C4-2B (cell line): Measurements from ENCODE around the gene POLR1B.

ENCODE experiments used
- H3K27ac ChIP-seq: fragments of 450-650 bp; 2 replicates; pipeline ENCODE4 v1.5.1; 2017
- ZFX ChIP-seq: fragments of 450-650 bp; IDR thresholded peaks from 2 replicates; pipeline ENCODE4 v1.6.1; 2017
- TF ChIP-seq, protein P1 (sequence below): fragments of 450-650 bp; conservative IDR thresholded peaks from 2 replicates; pipeline ENCODE4 v1.5.1; 2017; ENCODE audit warnings: mild to moderate bottlenecking

Gene POLR1B

DNA sequence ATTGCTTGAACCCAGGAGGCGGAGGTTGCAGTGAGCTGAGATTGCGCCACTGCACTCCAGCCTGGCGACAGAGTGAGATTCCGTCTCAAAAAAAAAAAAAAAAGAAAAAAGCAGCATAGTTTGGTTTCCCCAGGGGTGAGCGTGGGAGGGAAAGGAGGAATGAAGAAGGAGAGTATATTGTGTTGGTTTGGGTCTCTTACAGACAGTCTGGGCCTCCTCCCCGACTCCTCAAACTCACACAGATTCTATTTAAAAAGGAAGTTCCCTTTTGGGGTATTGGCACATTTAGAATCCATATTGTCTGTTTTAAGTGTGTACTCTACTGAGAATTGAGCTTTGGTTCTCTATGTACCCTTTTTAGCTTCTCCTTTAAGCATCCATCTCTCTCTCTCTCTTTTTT, 76.1 kb downstream of the POLR1B start:
- TF ChIP-seq, protein P1, sequence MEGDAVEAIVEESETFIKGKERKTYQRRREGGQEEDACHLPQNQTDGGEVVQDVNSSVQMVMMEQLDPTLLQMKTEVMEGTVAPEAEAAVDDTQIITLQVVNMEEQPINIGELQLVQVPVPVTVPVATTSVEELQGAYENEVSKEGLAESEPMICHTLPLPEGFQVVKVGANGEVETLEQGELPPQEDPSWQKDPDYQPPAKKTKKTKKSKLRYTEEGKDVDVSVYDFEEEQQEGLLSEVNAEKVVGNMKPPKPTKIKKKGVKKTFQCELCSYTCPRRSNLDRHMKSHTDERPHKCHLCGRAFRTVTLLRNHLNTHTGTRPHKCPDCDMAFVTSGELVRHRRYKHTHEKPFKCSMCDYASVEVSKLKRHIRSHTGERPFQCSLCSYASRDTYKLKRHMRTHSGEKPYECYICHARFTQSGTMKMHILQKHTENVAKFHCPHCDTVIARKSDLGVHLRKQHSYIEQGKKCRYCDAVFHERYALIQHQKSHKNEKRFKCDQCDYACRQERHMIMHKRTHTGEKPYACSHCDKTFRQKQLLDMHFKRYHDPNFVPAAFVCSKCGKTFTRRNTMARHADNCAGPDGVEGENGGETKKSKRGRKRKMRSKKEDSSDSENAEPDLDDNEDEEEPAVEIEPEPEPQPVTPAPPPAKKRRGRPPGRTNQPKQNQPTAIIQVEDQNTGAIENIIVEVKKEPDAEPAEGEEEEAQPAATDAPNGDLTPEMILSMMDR, result no peak
- TF ChIP-seq ZFX, result no peak

DNA sequence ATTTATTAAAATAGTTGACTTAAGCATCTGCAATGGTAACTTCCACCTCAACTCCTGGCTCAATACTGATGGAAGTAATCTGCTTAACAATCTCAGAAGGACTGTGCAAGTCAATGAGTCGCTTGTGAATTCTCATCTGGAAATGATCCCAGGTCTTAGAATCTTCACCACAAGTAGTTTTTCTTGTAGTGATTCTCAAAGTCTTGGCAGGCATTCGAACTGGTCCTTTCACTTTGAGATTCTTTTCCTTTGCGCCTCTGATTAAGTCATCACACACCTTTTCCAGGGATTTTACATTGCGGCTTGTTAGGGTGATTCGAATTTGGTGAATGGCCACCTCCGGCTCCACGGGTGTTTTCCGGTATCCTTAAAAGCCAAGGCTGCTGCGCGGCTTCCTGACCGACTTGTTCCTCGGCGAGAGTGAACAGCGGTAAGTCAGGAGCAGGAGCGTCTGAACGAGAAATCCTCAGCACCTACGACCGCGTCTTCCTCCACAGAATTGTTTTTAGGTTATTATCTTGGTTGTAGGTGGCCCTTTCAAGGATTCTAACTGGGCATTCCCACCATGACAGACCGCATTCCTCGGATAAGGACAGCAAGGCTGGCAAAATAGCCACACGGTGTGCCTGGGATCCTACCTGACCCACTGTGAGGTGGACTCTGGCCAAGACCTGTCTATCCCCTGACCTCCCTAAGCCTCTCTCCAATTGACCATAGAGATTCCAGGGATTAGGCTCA, 79.7 kb downstream of the POLR1B start:
- no peak overlapping the region for H3K27ac ChIP-seq

More for the DNA sequence above, 76.1 kb downstream of the POLR1B start:
- no peak overlapping the region for H3K27ac ChIP-seq

DNA sequence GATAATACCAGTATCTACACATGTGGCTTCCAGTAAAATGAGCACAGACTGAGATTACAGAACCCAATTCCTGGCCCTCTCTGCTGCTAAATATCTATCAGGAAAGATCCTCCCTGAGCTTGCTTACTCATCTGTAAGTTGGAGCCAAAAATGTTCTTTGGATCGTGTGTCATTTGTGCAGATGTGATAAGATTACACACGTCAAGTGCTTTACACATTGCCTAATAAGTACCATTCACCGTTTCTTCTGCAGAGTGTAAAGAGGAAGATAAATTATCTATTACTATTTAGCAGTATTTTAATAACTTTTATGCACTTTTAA, 80.2 kb downstream of the POLR1B start:
- no peak overlapping the region for H3K27ac ChIP-seq
- no peak for TF ChIP-seq ZFX
- TF ChIP-seq, protein P1, result no peak

More for the DNA sequence above, 79.7 kb downstream of the POLR1B start:
- TF ChIP-seq, protein P1, result no peak
- TF ChIP-seq ZFX, result no peak

DNA sequence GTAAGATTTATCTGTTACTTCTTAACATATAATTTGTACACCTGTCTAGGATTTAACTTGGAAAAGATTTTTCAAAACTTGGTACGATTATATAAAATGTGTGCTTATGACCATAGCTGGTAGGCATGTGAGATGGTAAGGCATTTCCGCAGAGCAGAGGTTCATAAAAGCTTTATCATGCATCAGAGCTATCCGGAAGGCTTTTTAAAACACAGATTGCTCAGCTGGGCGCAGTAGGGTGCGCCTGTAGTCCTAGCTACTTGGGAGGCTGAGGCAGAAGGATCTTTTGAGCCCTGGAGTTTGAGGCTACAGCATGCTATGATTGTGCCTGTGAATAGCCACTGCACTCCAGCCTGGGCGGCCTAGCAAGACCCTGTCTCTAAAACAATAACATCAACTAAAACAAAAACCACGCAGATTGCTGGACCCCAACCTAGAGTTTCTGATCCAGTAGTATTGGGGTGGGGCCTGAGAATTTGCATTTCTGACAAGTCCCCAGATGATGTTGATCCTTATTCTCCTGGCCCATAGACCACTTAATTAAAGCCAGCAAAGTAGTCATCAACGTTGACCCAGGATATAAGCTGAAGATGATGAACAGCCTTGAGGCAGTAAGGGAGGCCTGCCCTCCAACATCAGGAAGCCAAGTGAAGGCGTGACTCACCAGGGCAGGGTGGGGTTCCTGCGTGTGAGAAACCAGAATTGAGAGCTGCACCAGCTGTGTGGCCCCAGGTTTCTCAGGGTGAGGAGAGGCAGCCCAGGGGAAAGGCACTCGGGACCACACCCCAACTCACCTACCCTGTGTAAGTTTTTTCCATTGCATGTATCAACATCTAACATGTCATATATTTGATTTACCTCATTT, 81.9 kb downstream of the POLR1B start:
- H3K27ac ChIP-seq, result no peak overlapping the region
- TF ChIP-seq, protein P1, result no peak
- no peak for TF ChIP-seq ZFX

DNA sequence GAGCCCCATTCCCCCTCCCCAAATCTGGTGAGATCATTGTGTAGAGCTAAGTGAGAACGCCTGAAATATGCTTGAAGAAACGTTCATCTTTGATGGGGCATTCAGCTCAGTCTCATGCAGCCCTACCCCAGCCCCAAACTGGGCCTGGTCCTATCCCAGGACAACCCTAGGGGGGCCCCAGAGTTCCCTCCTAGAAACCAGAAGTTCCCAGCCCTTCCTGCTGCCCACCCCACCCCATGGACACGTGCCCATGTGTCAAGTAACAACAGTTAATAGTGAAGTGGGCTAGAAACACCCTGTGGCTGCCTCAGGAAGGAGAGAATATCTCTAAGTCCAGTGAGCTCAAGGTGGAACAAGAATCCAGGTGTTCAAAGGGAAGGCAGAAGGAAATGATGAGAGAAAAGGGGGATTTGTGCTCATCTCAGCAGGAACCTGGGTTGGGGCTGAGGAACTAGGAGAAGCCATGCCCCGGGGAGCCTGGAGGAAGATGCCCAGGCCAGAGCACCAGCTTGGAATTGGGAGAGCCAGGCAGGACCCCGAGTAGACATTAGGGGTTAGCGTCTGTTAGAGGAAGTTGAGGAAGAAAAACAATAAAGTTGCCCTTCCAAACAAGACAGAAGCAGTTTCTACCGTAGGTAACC, 83.3 kb downstream of the POLR1B start:
- no peak overlapping the region for H3K27ac ChIP-seq

DNA sequence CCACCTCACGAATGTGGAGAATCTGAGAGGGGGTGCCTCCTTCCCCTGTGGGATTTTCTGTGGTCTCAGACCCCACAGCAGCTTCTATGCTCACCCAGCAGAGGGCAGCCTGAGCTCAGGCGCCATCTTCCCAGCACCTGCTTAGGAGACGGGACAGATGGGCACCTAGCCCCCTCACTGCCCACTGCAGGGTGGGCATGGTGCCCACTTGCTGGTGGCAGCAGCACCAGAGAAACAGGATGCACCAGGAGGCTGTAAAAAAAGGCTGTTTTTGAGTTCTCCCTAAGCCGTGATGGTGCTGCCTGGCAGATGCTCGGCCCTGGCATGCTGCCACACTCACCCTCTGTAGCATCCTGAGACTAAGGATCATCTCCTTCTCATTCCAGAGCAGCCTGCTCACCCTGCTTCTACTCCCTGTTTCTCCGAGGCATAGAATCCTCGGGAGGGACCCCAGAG, 84.4 kb downstream of the POLR1B start:
- H3K27ac ChIP-seq, result no peak overlapping the region
- no peak for TF ChIP-seq ZFX
- TF ChIP-seq, protein P1, result peak; percentile 91

More for the DNA sequence above, 83.3 kb downstream of the POLR1B start:
- TF ChIP-seq ZFX, result no peak
